HepG2 (cell line): ENCODE data around the gene ALKBH5.

Source experiments
- CTCF ChIP-seq: sonication (generic); formaldehyde crosslinking; IDR thresholded peaks from 2 replicates; pipeline ENCODE4 v1.5.0; 2020; ENCODE audit warnings: mild to moderate bottlenecking, missing genetic modification reagents, moderate library complexity
- FLYWCH1 ChIP-seq: sonication (generic); formaldehyde crosslinking; IDR thresholded peaks from 2 replicates; pipeline ENCODE4 v1.8.1; 2023; ENCODE audit warnings: mild to moderate bottlenecking, missing genetic modification reagents
- KLF9 ChIP-seq: IDR thresholded peaks from 2 replicates; pipeline ENCODE4 v1.6.1; 2016; ENCODE audit warnings: low read depth
- RAD21 ChIP-seq: fragments of 450-650 bp; formaldehyde crosslinking; IDR thresholded peaks from 2 replicates; pipeline ENCODE4 v1.5.0; 2020; ENCODE audit warnings: mild to moderate bottlenecking
- RAD51 ChIP-seq: fragments of 450-650 bp; IDR thresholded peaks from 2 replicates; pipeline ENCODE4 v1.6.1; 2016; ENCODE audit warnings: borderline replicate concordance
- RFX5 ChIP-seq: IDR thresholded peaks from 2 replicates; pipeline ENCODE4 v1.6.1; 2011; ENCODE audit warnings: low read depth, low read length, improper control_type of control experiment
- SMC3 ChIP-seq: IDR thresholded peaks from 2 replicates; pipeline ENCODE4 v1.6.1; 2011; ENCODE audit warnings: low read length, improper control_type of control experiment
- TBP ChIP-seq: sonication (generic); formaldehyde crosslinking; IDR thresholded peaks from 2 replicates; pipeline ENCODE4 v1.5.0; 2020; ENCODE audit warnings: missing genetic modification reagents
- ZBTB2 ChIP-seq: sonication (generic); formaldehyde crosslinking; IDR thresholded peaks from 2 replicates; pipeline ENCODE4 v1.8.0; 2022; ENCODE audit warnings: low read depth, missing genetic modification reagents
- ZNF292 ChIP-seq: sonication (generic); formaldehyde crosslinking; IDR thresholded peaks from 2 replicates; pipeline ENCODE4 v1.8.1; 2022; ENCODE audit warnings: mild to moderate bottlenecking, low read depth, missing genetic modification reagents, borderline replicate concordance
- ZNF354B ChIP-seq: sonication (generic); formaldehyde crosslinking; IDR thresholded peaks from 2 replicates; pipeline ENCODE4 v1.8.0; 2022; ENCODE audit warnings: mild to moderate bottlenecking, missing genetic modification reagents
- ZNF513 ChIP-seq: sonication (generic); formaldehyde crosslinking; conservative IDR thresholded peaks from 2 replicates; pipeline ENCODE4 v1.5.0; 2020; ENCODE audit warnings: missing genetic modification reagents

- no peak for TF ChIP-seq TBP (CRISPR knock-in tag)
- no peak for TF ChIP-seq ZNF354B (CRISPR knock-in tag)
- TF ChIP-seq ZBTB2 (CRISPR knock-in tag) = no peak
- no peak for TF ChIP-seq RAD51
- TF ChIP-seq CTCF = no peak
- no peak for TF ChIP-seq FLYWCH1 (CRISPR knock-in tag)
- no peak for TF ChIP-seq ZNF292 (CRISPR knock-in tag)
- no peak for TF ChIP-seq RAD21 (CRISPR knock-in tag)
- TF ChIP-seq KLF9 = no peak
- no peak for TF ChIP-seq RFX5
- no peak for TF ChIP-seq SMC3
- no peak for TF ChIP-seq ZNF513
These were observed 54.7 kb downstream of the ALKBH5 start for GRCh38 chr17:18238299-18238698.
